Neural cell (in vitro differentiated cells): ENCODE data around the gene SF3B6. TPM values are rescaled to one million over a fixed set of nuclear protein-coding genes. Genes with fewer than 3 reads are reported as not detected.

ENCODE experiments used
- H2AFZ ChIP-seq: fragments of 200-600, 300-800 bp; sonication (generic), shearing (Covaris generic); 2 replicates; pipeline ENCODE4 v1.6.0; 2014; ENCODE audit warnings: low read depth, mild to moderate bottlenecking, antibody characterized with exemption, low read length, moderate library complexity
- H3F3A ChIP-seq: fragments of 200-600 bp; shearing (Covaris generic); 2 replicates; pipeline ENCODE4 v1.6.1; 2016; ENCODE audit warnings: mild to moderate bottlenecking, moderate library complexity, mixed read lengths, antibody characterized with exemption, low read length; ENCODE audit not compliant: insufficient read depth, poor library complexity, severe bottlenecking
- H3K27ac ChIP-seq: fragments of 200-600, 300-800 bp; sonication (generic), shearing (Covaris generic); 2 replicates; pipeline ENCODE4 v1.5.1; 2014; ENCODE audit warnings: mild to moderate bottlenecking, low read length, moderate library complexity
- H3K27me3 ChIP-seq: fragments of 300-800, 200-600 bp; sonication (generic), shearing (Covaris generic); 2 replicates; pipeline ENCODE4 v1.6.0; 2014; ENCODE audit warnings: mild to moderate bottlenecking, low read depth, low read length, moderate library complexity; ENCODE audit not compliant: insufficient read depth
- H3K36me3 ChIP-seq: fragments of 300-800, 200-600 bp; sonication (generic), shearing (Covaris generic); 2 replicates; pipeline ENCODE4 v1.5.1; 2014; ENCODE audit warnings: mild to moderate bottlenecking, antibody characterized with exemption, low read length, moderate library complexity; ENCODE audit not compliant: insufficient read depth
- H3K4me2 ChIP-seq: fragments of 300-800, 200-600 bp; sonication (generic), shearing (Covaris generic); 2 replicates; pipeline ENCODE4 v1.6.0; 2014; ENCODE audit warnings: mild to moderate bottlenecking, low read length
- H3K4me3 ChIP-seq: fragments of 300-800, 200-600 bp; sonication (generic), shearing (Covaris generic); 2 replicates; pipeline ENCODE4 v1.5.1; 2014; ENCODE audit warnings: mild to moderate bottlenecking, low read length, moderate library complexity
- H3K79me2 ChIP-seq: fragments of 200-600 bp; shearing (Covaris generic); replicated peaks from 2 replicates; pipeline ENCODE4 v1.6.0; 2014; ENCODE audit warnings: mild to moderate bottlenecking, low read length, moderate library complexity; ENCODE audit not compliant: insufficient read depth
- H3K9ac ChIP-seq: fragments of 300-800, 200-600 bp; sonication (generic), shearing (Covaris generic); 2 replicates; pipeline ENCODE4 v1.6.1; 2016; ENCODE audit warnings: mild to moderate bottlenecking, low read length, mixed read lengths
- H3K9me2 ChIP-seq: fragments of 200-600 bp; shearing (Covaris generic); 2 replicates; pipeline ENCODE4 v1.6.1; 2016; ENCODE audit warnings: mild to moderate bottlenecking, low read length, mixed read lengths; ENCODE audit not compliant: insufficient read depth
- H3K9me3 ChIP-seq: fragments of 200-600, 300-800 bp; sonication (generic), shearing (Covaris generic); 2 replicates; pipeline ENCODE4 v1.6.1; 2016; ENCODE audit warnings: mild to moderate bottlenecking, mixed run types, low read length, moderate library complexity, mixed read lengths
- H4K20me1 ChIP-seq: fragments of 200-600 bp; shearing (Covaris generic); 2 replicates; pipeline ENCODE4 v1.6.1; 2016; ENCODE audit warnings: mild to moderate bottlenecking, mixed run types; ENCODE audit not compliant: insufficient read depth
- CTCF ChIP-seq: fragments of 450-650 bp; IDR thresholded peaks from 2 replicates; pipeline ENCODE4 v1.5.1; 2014; ENCODE audit warnings: antibody characterized with exemption, mild to moderate bottlenecking, moderate library complexity; ENCODE audit not compliant: poor library complexity, severe bottlenecking
- EP300 ChIP-seq: fragments of 450-650 bp; conservative IDR thresholded peaks from 2 replicates; pipeline ENCODE4 v1.6.1; 2014; ENCODE audit warnings: antibody characterized with exemption, mild to moderate bottlenecking, moderate library complexity; ENCODE audit not compliant: poor library complexity, severe bottlenecking
- EZH2 ChIP-seq: fragments of 200-600, 300-800 bp; shearing (Covaris generic), sonication (generic); IDR thresholded peaks from 2 replicates; pipeline ENCODE4 v1.6.1; 2014; ENCODE audit warnings: antibody characterized with exemption, low read length, borderline replicate concordance, mild to moderate bottlenecking; ENCODE audit not compliant: insufficient read depth, poor library complexity, severe bottlenecking
- MXI1 ChIP-seq: fragments of 450-650 bp; conservative IDR thresholded peaks from 2 replicates; pipeline ENCODE4 v1.6.1; 2014; ENCODE audit warnings: antibody characterized with exemption, mild to moderate bottlenecking; ENCODE audit not compliant: poor library complexity, severe bottlenecking
- POLR2AphosphoS5 ChIP-seq: IDR thresholded peaks from 2 replicates; pipeline ENCODE4 v1.6.1; 2012
- RAD21 ChIP-seq: fragments of 450-650 bp; conservative IDR thresholded peaks from 2 replicates; pipeline ENCODE4 v1.6.1; 2014; ENCODE audit warnings: antibody characterized with exemption, mild to moderate bottlenecking, moderate library complexity
- REST ChIP-seq: IDR thresholded peaks from 2 replicates; pipeline ENCODE4 v1.6.1; 2012; ENCODE audit warnings: borderline replicate concordance
- SMC3 ChIP-seq: fragments of 450-650 bp; conservative IDR thresholded peaks from 2 replicates; pipeline ENCODE4 v1.6.1; 2014; ENCODE audit warnings: antibody characterized with exemption, mild to moderate bottlenecking, moderate library complexity; ENCODE audit not compliant: poor library complexity
- TAF1 ChIP-seq: IDR thresholded peaks from 2 replicates; pipeline ENCODE4 v1.6.1; 2012; ENCODE audit warnings: low read depth
- polyA plus RNA-seq: library from polyadenylated mRNA; depleted of rRNA; stranded (reverse); fragments of >200 nt; gene quantifications from 2 replicates; pipeline ENCODE4 v1.2.3, GENCODE V29; 2014

SF3B6 gene
- polyA plus RNA-seq, 1 donor from 2014 or later = 442 TPM

- H3F3A ChIP-seq = no peaks in the 10 kb centered on the region
- no peak overlapping the region for H3K4me3 ChIP-seq
- H3K9ac ChIP-seq = no peak overlapping the region
- H3K36me3 ChIP-seq = no peaks in the 10 kb centered on the region
- no peak for TF ChIP-seq REST
- TF ChIP-seq POLR2AphosphoS5 = no peak
- TF ChIP-seq CTCF = no peak
- TF ChIP-seq RAD21 = no peak
- TF ChIP-seq TAF1 = no peak
- TF ChIP-seq SMC3 = no peak
- no peak for TF ChIP-seq EZH2
- TF ChIP-seq EP300 = no peak
- TF ChIP-seq MXI1 = no peak
- H4K20me1 ChIP-seq = no peaks in the 10 kb centered on the region
- H3K4me2 ChIP-seq = no peak overlapping the region
- H2AFZ ChIP-seq = no peak overlapping the region
- no peaks in the 10 kb centered on the region for H3K9me2 ChIP-seq
- H3K27me3 ChIP-seq = no peaks in the 10 kb centered on the region
- H3K79me2 ChIP-seq = peaks cover 4% of the 10 kb centered on the region
- no peaks in the 10 kb centered on the region for H3K9me3 ChIP-seq
- H3K27ac ChIP-seq = no peak overlapping the region
Measured at GRCh38 chr2:24040511-24040910, 35.6 kb downstream of the SF3B6 start.

- Histone ChIP-seq H3K4me3 (no peak overlapping the region), H3K27ac (no peak overlapping the region), H3F3A (no peaks in the 10 kb centered on the region), H3K9me2 (no peaks in the 10 kb centered on the region), H4K20me1 (no peaks in the 10 kb centered on the region), H3K27me3 (no peaks in the 10 kb centered on the region), H3K4me2 (no peak overlapping the region), H3K9me3 (no peaks in the 10 kb centered on the region), H3K79me2 (peaks cover 10% of the 10 kb centered on the region), H3K36me3 (no peaks in the 10 kb centered on the region), H3K9ac (no peak overlapping the region), H2AFZ (no peak overlapping the region)
- no peak for TF ChIP-seq SMC3
- TF ChIP-seq RAD21 = no peak
Measured at GRCh38 chr2:24038786-24039499, 37.2 kb downstream of the SF3B6 start.
